CD4-positive, alpha-beta T cell treated with Interleukin-17A for 4 hours (primary cell): ENCODE data around the gene KAT7.

Experiments used
- DNase-seq: peaks from one replicate; pipeline ENCODE4 v3.0.0-alpha.2; 2020; ENCODE audit warnings: mixed read lengths

The KAT7 gene

GRCh38 chr17:49873466-49873865 lies 85.0 kb downstream of the KAT7 start:
- DNase-seq, result no peak

GRCh38 chr17:49873926-49874325 lies 85.4 kb downstream of the KAT7 start:
- no peak for DNase-seq

DNA sequence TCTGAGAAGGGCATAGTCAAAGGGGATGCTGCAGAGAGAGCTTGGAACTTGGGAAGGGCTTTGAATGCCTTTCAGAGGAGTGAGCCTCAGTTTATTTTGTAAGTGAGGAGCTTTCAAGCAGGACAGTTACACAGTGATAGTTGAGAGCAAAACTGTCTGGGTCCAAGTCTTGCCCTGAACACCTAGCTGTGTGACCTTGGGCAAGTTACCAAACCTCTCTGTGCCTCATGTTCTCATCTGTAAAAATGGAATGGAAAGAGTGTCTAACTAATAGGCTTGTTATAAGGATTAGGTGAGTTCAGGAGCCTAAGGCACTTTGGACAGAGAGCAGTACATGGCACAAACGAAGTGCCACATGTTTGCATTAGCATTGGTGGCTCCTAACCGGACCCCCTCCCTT lies 86.4 kb downstream of the KAT7 start:
- DNase-seq, result no peak

DNA sequence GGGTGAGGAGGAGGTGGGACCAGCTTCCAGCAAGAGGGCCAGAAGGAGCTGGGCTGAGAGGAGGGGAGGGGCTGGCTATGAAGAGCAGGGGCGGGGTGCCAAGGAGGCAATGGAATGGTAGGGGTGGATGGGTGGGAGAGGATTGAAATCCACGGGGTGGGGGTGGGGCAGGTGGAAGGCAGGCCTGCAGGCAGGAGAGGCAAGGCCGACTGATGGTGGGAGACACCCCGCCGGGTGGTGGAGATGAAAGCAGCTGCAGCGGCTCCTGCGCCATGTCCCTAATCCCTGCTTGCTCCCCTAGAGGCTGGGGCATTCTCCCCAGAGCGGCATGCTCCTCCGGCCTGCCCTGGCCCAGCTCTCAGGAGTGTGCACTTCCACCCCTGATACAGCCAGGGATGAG lies 87.2 kb downstream of the KAT7 start:
- no peak for DNase-seq

GRCh38 chr17:49878931-49879904 lies 90.7 kb downstream of the KAT7 start:
- DNase-seq, result no peak

- DNase-seq, result peak; percentile 77
Observed at GRCh38 chr17:49880291-49881053, 92.0 kb downstream of the KAT7 start.

DNA sequence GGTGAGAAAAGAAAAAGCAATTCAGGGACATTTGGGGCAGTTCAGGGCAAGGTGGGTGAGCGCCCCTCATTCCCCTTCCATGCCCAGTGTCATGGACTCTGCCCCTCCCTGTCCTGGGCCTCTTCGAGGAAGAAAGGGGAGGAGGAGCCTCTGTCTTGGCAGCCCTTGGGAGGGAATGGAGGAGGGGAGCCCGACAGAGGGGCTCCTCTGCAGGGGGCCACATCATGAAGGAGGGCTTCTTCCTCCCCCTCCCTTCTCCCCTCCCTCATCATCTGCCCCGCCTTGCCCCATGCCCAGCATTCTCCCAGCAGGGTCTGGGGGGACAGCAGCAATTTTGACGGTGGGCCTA lies 92.5 kb downstream of the KAT7 start:
- no peak for DNase-seq

DNA sequence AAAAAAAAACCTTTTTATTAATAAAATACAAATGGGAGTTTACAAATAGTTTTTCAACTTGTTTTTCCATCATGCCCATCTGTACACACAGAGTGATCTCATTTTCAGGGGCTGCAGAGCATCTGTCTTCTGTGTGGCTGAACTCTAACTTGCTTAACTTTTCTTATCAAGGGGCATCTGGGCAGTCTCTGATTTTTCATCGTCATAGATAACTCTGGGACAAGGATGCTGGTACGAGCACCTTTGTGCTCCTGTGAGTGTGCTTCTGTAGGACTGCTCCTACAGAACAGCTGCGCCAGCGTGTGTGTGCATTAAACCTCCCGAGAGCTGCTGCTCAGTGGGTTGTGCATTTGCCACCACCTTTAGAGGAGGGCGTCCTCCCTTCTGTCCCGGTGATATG lies 94.0 kb downstream of the KAT7 start:
- no peak for DNase-seq
